Renal cortex interstitium (tissue), 3 donors: Measurements from ENCODE around the gene OR2T11. TPM values are rescaled to one million over a fixed set of nuclear protein-coding genes. Genes with fewer than 3 reads are reported as not detected.

ENCODE experiments used
- polyA plus RNA-seq, 3 donors: library from polyadenylated mRNA; unstranded; fragments of 120-200 nt; gene quantifications; one replicate each; pipeline ENCODE4 v1.2.1, GENCODE V29; 2013; ENCODE audit not compliant: insufficient read length in 3 of 3

Gene OR2T11
- polyA plus RNA-seq, 3 donors, result not detected

Other genes with a start within 250 kb of the OR2T11 start
- gene OR2T1, start 232.0 kb downstream of the OR2T11 start, polyA plus RNA-seq, result not detected
- under 1 TPM in 1 of 3 donors, not detected in 2; 0.06 TPM for gene OR2T2, start 189.5 kb downstream of the OR2T11 start, polyA plus RNA-seq
- gene OR2T3, start 161.7 kb downstream of the OR2T11 start, polyA plus RNA-seq, result not detected
- gene OR2T5, start 146.5 kb downstream of the OR2T11 start, polyA plus RNA-seq, result under 1 TPM in 1 of 3 donors, not detected in 2; 0.12 TPM
- gene OR2G6, start 127.0 kb downstream of the OR2T11 start, polyA plus RNA-seq, result under 1 TPM in 1 of 3 donors, not detected in 2; 0.11 TPM
- not detected for gene OR2T29, start 72.3 kb downstream of the OR2T11 start, polyA plus RNA-seq
- gene OR2T34, start 60.3 kb downstream of the OR2T11 start, polyA plus RNA-seq, result not detected
- gene OR2T10, start 37.4 kb downstream of the OR2T11 start, polyA plus RNA-seq, result under 1 TPM in 1 of 3 donors, not detected in 2; 0.33 TPM
- gene OR2T35, start 10.2 kb upstream of the OR2T11 start, polyA plus RNA-seq, result not detected
- not detected for gene OR2T27, start 20.4 kb upstream of the OR2T11 start, polyA plus RNA-seq
- not detected for gene OR14I1, start 67.7 kb upstream of the OR2T11 start, polyA plus RNA-seq
- under 1 TPM in 1 of 3 donors, not detected in 2; 0.17 TPM for gene LYPD8, start 120.7 kb upstream of the OR2T11 start, polyA plus RNA-seq
- gene SH3BP5L, start 190.8 kb upstream of the OR2T11 start, polyA plus RNA-seq, result 10 to 100 TPM; 23.6 to 31.4 (median 30.0) TPM
- 10 to 100 TPM; 18.6 to 25.6 (median 24.0) TPM for gene ZNF672, start 203.1 kb upstream of the OR2T11 start, polyA plus RNA-seq
- 10 to 100 TPM; 43.2 to 61.9 (median 47.0) TPM for gene ZNF692, start 224.0 kb upstream of the OR2T11 start, polyA plus RNA-seq